ENCODE measurements around the gene TSPAN9.

GRCh38 chr12:3161861-3162260, 84.7 kb downstream of the TSPAN9 start:
- TF ChIP-seq CTCF (IDR thresholded peaks at IDR 0.05; ENCODE audit: low read depth, low read length, poor library complexity, severe bottlenecking) = no peak
- no peak for TF ChIP-seq EZH2phosphoT487 (IDR thresholded peaks at IDR 0.05; ENCODE audit: borderline replicate concordance, low read length)

Measured in DOHH2 (cell line).